ELF-1 (cell line): Measurements from ENCODE around the gene RNASEH2B.

Source experiments
- DNase-seq: peaks from one replicate; pipeline ENCODE4 v3.0.0-alpha.2; 2016; ENCODE audit warnings: low read depth, low spot score

Gene RNASEH2B

GRCh38 chr13:50907781-50908180 is 1.8 kb upstream of the RNASEH2B start:
- DNase-seq: no peak

DNA sequence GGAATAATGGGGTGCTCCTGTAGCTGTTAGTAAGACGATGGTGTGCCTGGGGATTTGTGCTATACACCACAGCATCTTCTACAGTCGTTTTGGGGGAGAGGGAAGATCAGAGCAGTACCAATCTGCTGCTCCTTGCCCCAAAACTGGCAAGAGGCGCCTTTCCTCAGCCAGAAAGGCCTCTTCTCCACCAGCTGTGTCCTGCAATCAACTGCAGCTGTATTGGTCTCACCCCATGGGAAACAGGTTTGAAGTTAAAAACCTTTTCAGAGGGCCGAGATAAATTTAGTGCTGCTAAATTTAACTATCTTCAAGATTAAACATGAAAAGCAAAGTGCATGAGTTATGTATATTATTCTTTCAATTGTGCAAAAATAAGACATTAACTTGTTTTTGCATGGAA is 1.2 kb upstream of the RNASEH2B start:
- no peak for DNase-seq

- no peak for DNase-seq
Observed at GRCh38 chr13:50910485-50910805, 854 bp downstream of the RNASEH2B start.

- DNase-seq: no peak
Observed at GRCh38 chr13:50911081-50911631, 1.6 kb downstream of the RNASEH2B start.

- peak; percentile 91 for DNase-seq
Observed at GRCh38 chr13:50911937-50912795, 2.6 kb downstream of the RNASEH2B start.

GRCh38 chr13:50912851-50913250 is 3.3 kb downstream of the RNASEH2B start:
- DNase-seq: no peak

DNA sequence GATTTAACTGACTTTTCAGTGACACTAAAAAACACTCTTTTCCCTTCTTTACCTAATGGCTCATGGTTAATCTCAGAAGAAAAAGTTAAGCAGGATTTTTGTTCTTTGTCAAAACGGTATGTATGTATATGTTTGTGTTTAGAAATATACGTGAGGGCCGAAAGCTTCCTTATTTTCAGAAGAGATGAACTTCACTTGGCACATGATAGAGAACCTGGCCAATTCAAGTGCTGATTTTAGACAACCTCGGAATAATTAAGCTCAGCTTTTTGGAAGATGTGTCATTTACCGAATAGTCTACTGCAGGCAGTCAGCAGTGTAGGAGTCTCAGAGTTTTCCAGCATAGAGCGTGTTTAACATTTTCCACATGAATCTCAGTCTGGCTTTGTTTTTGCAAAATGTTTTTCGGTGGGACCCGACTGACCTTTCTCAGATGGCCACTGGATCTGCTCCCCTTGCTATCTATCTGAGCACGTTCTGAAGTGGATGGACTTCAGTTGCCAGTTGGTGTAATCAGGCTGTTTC is 4.6 kb downstream of the RNASEH2B start:
- DNase-seq: no peak

DNA sequence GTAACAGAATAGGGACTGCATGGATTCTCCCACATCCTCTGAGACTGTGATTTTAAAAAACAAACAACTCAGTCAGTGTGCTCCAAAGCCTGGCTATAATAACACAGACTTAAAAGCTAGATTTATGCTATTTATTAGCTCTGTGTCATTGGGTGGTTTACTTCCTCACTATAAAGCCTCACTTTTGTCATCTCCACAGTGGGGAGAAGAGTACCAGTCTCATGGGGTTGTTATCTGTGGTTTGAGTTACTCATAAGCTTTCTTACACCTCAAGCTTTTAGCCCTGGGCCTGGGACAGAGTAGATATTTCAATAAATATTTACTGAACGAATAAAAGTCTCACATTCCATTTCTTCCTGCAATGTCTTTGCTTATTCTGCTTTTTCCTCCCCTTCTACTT is 5.3 kb downstream of the RNASEH2B start:
- no peak for DNase-seq

DNA sequence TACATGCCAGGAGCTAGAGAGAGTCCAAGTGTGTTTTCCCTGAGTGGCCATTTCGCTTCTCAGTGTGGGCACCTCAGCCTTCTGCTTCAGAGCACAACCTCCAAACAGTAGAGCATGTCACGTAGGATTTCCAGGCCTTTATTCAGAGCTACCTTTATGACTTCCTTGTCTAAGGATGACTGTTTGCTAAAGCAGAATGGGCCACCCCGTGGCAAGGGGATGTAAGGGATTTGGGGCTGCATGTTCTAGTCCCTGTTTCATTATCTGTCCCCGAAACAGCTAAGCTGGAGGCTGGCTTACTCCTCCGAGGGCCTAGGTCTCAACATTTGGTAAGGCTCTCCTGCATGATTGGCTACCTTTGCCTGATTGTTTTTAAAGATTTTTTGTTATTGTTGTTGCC is 6.0 kb downstream of the RNASEH2B start:
- DNase-seq: no peak

- DNase-seq: no peak
Observed at GRCh38 chr13:50916701-50917184, 7.2 kb downstream of the RNASEH2B start.

DNA sequence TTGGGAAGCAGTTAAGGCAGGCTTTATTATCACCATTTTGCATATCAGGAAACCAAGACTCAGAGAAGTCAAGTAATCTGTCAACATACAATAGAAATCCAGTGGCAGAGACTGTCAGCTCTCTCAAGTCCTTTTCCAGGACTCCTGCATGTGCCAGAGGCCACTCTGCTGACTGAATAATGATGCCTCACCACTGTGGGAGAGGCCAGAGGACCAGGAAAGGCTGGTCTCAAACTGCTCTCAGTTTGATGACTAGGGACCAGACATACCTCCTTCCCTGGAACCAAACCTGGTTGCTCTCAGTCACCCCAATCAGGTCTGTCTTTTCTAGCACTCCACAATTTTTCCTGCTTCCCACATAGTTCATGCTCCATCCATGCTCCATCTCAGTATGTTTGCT is 8.0 kb downstream of the RNASEH2B start:
- DNase-seq: no peak

- DNase-seq: no peak
Observed at GRCh38 chr13:50918567-50918966, 9.0 kb downstream of the RNASEH2B start.

DNA sequence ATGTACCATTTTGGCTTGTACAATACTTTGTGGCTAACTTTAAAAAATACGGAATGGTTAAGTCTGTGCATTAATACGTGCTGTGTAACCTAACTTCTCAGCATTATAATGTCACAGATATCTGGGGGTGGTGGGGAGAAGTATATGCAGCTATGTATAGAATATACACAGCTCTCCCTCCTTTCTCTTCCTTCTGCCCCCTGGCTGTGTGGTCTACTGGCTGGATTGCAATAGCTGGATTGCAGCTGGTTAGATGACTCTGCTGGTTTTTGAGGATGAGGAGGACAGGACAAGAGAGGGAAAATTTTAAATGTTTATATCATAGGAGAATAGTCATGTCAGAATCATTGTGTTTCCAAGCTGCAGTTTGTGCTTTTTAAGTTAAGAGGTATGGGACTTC is 9.7 kb downstream of the RNASEH2B start:
- no peak for DNase-seq

GRCh38 chr13:50921706-50922105 is 12.1 kb downstream of the RNASEH2B start:
- DNase-seq: no peak

DNA sequence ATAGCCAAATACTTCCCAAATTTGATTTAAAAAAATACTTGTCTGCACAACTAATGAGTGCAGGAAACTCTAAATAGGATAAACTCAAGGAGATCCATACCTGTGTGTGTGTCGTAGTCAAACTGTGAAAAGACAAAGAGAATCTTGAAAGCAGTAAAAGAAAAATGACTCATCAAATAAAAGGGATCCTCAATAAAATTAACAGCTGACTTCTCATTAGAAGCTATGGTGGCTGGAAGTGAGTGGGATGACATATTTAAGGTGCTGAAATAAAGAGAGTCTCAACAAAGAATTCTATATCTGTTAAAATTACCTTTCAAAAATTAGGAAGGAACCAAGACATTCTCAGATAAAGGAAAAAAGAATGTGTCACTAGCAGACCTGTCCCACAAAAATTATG is 13.7 kb downstream of the RNASEH2B start:
- no peak for DNase-seq

- no peak for DNase-seq
Observed at GRCh38 chr13:50924025-50924424, 14.4 kb downstream of the RNASEH2B start.

- no peak for DNase-seq
Observed at GRCh38 chr13:50927701-50928100, 18.1 kb downstream of the RNASEH2B start.

GRCh38 chr13:50928102-50928501 is 18.5 kb downstream of the RNASEH2B start:
- DNase-seq: no peak

- DNase-seq: no peak
Observed at GRCh38 chr13:50928659-50929462, 19.3 kb downstream of the RNASEH2B start.

DNA sequence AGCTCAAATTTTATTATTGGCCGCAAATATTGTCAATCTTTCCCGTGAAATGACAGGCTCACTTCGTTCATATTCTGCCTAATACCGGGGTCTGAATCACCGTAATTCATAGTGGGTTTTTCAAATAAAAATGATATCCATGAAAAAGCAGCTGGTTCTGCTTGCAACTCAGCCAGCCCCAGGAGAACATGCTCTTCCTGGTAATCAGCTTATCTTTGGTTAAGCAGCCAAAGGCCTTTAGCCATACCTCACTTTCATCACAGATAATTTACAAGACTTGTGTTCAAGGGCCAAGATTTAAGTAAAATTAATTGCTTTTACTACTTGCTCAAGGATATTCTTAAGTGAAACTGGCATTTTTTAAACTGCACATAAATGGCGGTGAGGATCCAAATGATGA is 22.5 kb downstream of the RNASEH2B start:
- DNase-seq: no peak

GRCh38 chr13:50934735-50935435 is 25.3 kb downstream of the RNASEH2B start:
- no peak for DNase-seq

DNA sequence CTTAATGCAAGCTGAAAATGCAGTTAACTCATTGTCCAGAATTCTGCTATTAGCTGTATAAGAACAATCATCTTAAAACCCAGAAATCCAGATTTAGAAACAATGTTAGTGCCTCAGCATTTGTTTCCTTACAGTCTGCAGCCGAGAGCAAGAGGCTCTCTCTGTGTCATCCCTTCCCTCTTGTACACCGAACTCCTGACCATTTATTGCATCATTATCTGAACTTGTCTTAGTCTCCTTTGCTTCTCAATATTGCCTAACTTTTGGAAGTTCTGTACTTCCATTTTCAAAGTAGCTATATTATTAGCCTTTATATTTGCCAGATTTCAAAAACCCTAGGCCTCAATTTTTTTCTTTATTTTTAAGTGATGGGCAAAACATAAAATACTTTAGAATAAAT is 27.1 kb downstream of the RNASEH2B start:
- DNase-seq: no peak
